PC-9 (cell line): ENCODE data around the gene AUH.

ENCODE experiments used
- CTCF ChIP-seq: fragments of 200-600 bp; sonication (generic); conservative IDR thresholded peaks from 2 replicates; pipeline ENCODE4 v1.6.1; 2017; ENCODE audit warnings: mixed run types, antibody characterized with exemption, mild to moderate bottlenecking, moderate library complexity
- EZH2 ChIP-seq: fragments of 200-600 bp; sonication (generic); IDR thresholded peaks from 2 replicates; pipeline ENCODE4 v1.8.0; 2017; ENCODE audit warnings: antibody characterized with exemption, low read depth

GRCh38 chr9:91391412-91391811 is 29.7 kb upstream of the AUH start:
- TF ChIP-seq CTCF, result no peak
- TF ChIP-seq EZH2, result no peak
